H1 (cell line): Measurements from ENCODE around the gene TRAPPC6A. TPM values are rescaled to one million over a fixed set of nuclear protein-coding genes. Genes with fewer than 3 reads are reported as not detected.

Experiments used
- CBX5 ChIP-seq: fragments of 300-800, 300-1000 bp; sonication (generic); IDR thresholded peaks from 2 replicates; pipeline ENCODE4 v1.7.1; 2016; ENCODE audit warnings: antibody characterized with exemption, low read length, low read depth
- EP300 ChIP-seq, 2 experiments: IDR thresholded peaks; 1 replicate in 1 of 2; 2 replicates in 1 of 2; pipeline ENCODE4 v1.6.1; 2011 to 2012; ENCODE audit warnings: low read depth in 2 of 2, low read length in 2 of 2, mild to moderate bottlenecking in 2 of 2, borderline replicate concordance in 1 of 2, inconsistent platforms in 1 of 2, moderate library complexity in 1 of 2
- GABPA ChIP-seq: IDR thresholded peaks from 2 replicates; pipeline ENCODE4 v1.6.1; 2011; ENCODE audit warnings: mild to moderate bottlenecking, low read length, moderate library complexity, borderline replicate concordance; ENCODE audit not compliant: insufficient read depth
- POLR2A ChIP-seq, 2 experiments: IDR thresholded peaks; 1 replicate in 1 of 2; 2 replicates in 1 of 2; pipeline ENCODE4 v1.6.1; 2011; ENCODE audit warnings: low read depth in 2 of 2, low read length in 2 of 2, mild to moderate bottlenecking in 2 of 2; ENCODE audit errors: control extremely low read depth in 1 of 2
- TCF12 ChIP-seq: IDR thresholded peaks from 2 replicates; pipeline ENCODE4 v1.6.1; 2011; ENCODE audit warnings: low read depth, mild to moderate bottlenecking, low read length
- polyA plus RNA-seq, 7 experiments: library from polyadenylated mRNA; depleted of rRNA in 3 of 7; stranded (reverse) in 5 of 7; unstranded in 2 of 7; fragments of >200 nt in 5 of 7; fragments of 200-250 nt in 2 of 7; gene quantifications; 1 replicate in 5 of 7; 2 replicates in 1 of 7; 4 replicates in 1 of 7; pipeline versions ENCODE4 v1.2.1 to v1.2.3, GENCODE V29; 2011 to 2013; ENCODE audit warnings: missing spikeins in 2 of 7, mixed read lengths in 2 of 7
- total RNA-seq: library from RNA; stranded (reverse); fragmentation: NEBNext Ultra II Directional; extraction: Animal tissue kit (Norgen Biotek cat#: 25700); gene quantifications from 2 replicates; pipeline ENCODE4 v1.2.1, GENCODE V29; 2021
- TF ChIP-seq, protein P1 (sequence below): IDR thresholded peaks from 2 replicates; pipeline ENCODE4 v1.6.1; 2012; ENCODE audit warnings: inconsistent platforms

Gene TRAPPC6A
- total and polyA plus RNA-seq, 2 of the 8 experiments (the other 6 are each of a cell fraction or from before 2014, with no cell fraction given): 31.8 to 130 TPM

DNA sequence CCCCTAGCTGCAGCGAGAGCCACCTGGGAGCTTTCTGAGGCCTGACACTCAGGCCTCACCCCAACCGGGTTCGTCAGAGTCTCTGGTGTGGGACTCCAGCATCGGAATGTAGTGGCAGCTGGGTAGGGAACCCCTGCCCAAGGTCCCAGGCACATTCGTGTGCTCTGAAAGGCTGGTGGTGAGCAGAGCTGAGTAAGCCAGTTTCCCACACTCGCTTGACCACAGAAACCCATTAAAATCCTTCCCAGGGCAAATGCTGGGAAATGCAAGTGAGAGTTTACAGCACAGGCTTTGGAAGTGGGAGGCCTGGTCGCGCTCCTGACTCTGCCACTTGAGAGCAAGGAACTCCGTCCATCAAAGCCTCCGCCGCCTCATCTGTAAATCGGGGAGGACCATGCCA, 4.2 kb downstream of the TRAPPC6A start (continued):
- TF ChIP-seq TCF12 (no peak), GABPA (no peak), POLR2A (IDR thresholded peaks at IDR 0.05; ENCODE audit: control extremely low read depth in 1 of 2, low read depth in 2 of 2, low read length in 2 of 2) (no peak), EP300 (IDR thresholded peaks at IDR 0.05; ENCODE audit: borderline replicate concordance in 1 of 2, low read depth in 2 of 2, low read length in 2 of 2) (no peak), CBX5 (no peak)
- TF ChIP-seq, protein P1, sequence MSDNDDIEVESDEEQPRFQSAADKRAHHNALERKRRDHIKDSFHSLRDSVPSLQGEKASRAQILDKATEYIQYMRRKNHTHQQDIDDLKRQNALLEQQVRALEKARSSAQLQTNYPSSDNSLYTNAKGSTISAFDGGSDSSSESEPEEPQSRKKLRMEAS: no peak
- TF ChIP-seq, all 59 proteins: peak for 0
